ENCODE results near the gene CSRNP2. TPM values are rescaled to one million over a fixed set of nuclear protein-coding genes. Genes with fewer than 3 reads are reported as not detected.

CSRNP2 gene
- total RNA-seq, 6 donors from 2014 or later = 20.3 to 29.6 (median 23.5) TPM

DNA sequence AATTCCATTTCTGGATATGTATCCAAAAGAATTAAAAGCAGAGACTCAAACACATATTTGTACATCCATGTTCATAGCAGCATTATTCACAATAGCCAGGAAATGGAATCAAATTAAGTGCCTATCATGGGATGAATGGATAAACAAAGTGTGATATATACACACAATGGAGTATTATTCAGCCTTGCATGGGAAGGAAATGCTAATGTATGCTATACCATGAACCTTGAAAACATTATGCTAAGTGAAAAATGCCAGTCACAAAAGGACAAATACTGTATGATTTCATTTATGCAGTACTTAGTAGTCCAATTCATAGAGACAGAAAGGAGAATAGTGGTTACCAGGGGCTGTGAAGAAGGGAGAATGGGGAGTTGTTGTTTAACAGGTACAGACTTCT, 32.1 kb upstream of the CSRNP2 start:
- Histone ChIP-seq H3K27ac (no peak overlapping the region), H3K4me3 (no peak overlapping the region), H3K4me1 (peaks cover 0 to 2% (median 0%) of the 10 kb centered on the region in 4 donors), H3K36me3 (peaks cover 3 to 74% (median 22%) of the 10 kb centered on the region in 4 donors), H3K27me3 (no peaks in the 10 kb centered on the region), H3K9me3 (no peaks in the 10 kb centered on the region)
- DNase-seq = no peak
- ATAC-seq (ENCODE audit: low FRiP score in 2 of 2) = no peak
- TF ChIP-seq POLR2A (IDR thresholded peaks at IDR 0.05) (no peak), CTCF (IDR thresholded peaks at IDR 0.05) (no peak), POLR2AphosphoS5 (IDR thresholded peaks at IDR 0.05) (no peak), EP300 (IDR thresholded peaks at IDR 0.05) (no peak)

DNA sequence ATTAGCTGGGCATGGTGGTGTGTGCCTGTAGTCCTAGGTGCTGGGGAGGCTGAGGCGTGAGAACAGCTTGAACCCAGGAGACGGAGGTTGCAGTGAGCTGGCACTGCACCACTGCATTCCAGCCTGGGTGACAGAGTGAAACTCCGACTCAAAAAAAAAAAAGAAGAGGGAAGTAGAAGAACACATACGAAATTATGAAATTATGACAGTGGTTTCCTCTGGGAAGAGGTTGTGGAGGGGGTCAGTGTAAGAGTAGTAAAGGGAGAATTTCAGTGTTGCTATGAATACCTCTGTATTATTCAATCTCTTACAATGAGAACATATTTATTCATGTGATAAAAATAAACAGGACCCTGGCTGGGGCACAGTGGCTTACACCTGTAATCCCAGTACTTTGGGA, 24.7 kb upstream of the CSRNP2 start:
- Histone ChIP-seq H3K4me3 (no peak overlapping the region), H3K27me3 (no peaks in the 10 kb centered on the region), H3K4me1 (no peaks in the 10 kb centered on the region), H3K9me3 (no peaks in the 10 kb centered on the region), H3K27ac (no peak overlapping the region), H3K36me3 (peaks cover 20 to 90% (median 55%) of the 10 kb centered on the region in 4 donors)
- TF ChIP-seq EP300 (IDR thresholded peaks at IDR 0.05) (no peak), CTCF (IDR thresholded peaks at IDR 0.05) (no peak), POLR2A (IDR thresholded peaks at IDR 0.05) (no peak), POLR2AphosphoS5 (IDR thresholded peaks at IDR 0.05) (no peak)
- ATAC-seq (ENCODE audit: low FRiP score in 2 of 2) (no peak), DNase-seq (no peak)
- 74 to 77% methylated on average over 4 of the region's 4 CpGs for WGBS, 2 donors

DNA sequence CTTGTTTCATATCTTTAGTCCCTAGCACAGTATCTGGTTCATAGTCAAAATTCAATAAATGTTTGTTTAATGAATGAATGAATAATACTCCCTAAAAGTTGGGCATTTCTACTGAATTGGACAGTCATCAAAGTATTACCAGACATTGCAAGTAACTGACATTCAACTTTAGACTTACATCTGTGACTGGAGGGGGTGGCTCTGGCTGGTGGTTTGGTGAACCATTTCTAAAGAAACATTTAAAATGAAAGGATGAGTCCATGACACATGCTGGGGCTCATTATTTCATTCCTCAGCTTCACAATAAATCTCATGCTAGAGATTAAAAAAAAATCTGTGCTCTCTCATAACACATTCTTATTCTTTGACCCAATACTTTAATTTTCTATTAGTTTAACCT, 20.6 kb upstream of the CSRNP2 start:
- Histone ChIP-seq H3K9me3 (no peaks in the 10 kb centered on the region), H3K27me3 (no peaks in the 10 kb centered on the region), H3K4me3 (no peak overlapping the region), H3K36me3 (peaks cover 28 to 89% (median 56%) of the 10 kb centered on the region in 4 donors), H3K4me1 (no peaks in the 10 kb centered on the region), H3K27ac (no peak overlapping the region)
- no peak for TF ChIP-seq EP300 (IDR thresholded peaks at IDR 0.05)
- TF ChIP-seq POLR2AphosphoS5 (IDR thresholded peaks at IDR 0.05) = no peak
- TF ChIP-seq CTCF (IDR thresholded peaks at IDR 0.05) = no peak
- TF ChIP-seq POLR2A (IDR thresholded peaks at IDR 0.05) = no peak
- DNase-seq (no peak), ATAC-seq (ENCODE audit: low FRiP score in 2 of 2) (no peak)

DNA sequence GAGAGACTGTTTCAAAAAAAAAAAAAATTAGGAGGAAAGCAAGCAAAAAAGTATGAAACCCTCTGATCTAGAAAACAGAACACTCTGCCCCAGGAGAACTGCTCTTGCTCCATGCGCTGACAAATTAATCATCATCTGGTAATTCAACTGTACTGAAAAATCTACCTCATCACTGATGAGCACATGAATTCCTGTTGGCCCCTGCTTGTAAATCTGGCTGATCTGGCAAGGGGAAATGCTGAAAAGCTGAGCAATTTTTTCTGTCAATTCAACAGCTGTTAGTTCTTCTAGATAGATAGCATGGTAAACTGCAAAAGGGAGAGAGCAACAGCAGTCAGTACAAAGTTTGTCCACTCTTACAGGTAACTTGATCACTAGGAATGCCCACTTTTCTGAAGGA, 15.2 kb upstream of the CSRNP2 start:
- no peaks in the 10 kb centered on the region for H3K4me1 ChIP-seq
- DNase-seq = no peak
- no peak overlapping the region for H3K27ac ChIP-seq
- no peaks in the 10 kb centered on the region for H3K9me3 ChIP-seq
- H3K36me3 ChIP-seq = peaks cover 27 to 98% (median 60%) of the 10 kb centered on the region in 4 donors
- no peak for ATAC-seq (ENCODE audit: low FRiP score in 2 of 2)
- 0 to 100% methylated on average over 1 of the region's 1 CpG for WGBS, 2 donors
- H3K4me3 ChIP-seq = no peak overlapping the region
- no peak for TF ChIP-seq POLR2AphosphoS5 (IDR thresholded peaks at IDR 0.05)
- no peak for TF ChIP-seq POLR2A (IDR thresholded peaks at IDR 0.05)
- TF ChIP-seq CTCF (IDR thresholded peaks at IDR 0.05) = no peak
- no peak for TF ChIP-seq EP300 (IDR thresholded peaks at IDR 0.05)
- H3K27me3 ChIP-seq = no peaks in the 10 kb centered on the region

DNA sequence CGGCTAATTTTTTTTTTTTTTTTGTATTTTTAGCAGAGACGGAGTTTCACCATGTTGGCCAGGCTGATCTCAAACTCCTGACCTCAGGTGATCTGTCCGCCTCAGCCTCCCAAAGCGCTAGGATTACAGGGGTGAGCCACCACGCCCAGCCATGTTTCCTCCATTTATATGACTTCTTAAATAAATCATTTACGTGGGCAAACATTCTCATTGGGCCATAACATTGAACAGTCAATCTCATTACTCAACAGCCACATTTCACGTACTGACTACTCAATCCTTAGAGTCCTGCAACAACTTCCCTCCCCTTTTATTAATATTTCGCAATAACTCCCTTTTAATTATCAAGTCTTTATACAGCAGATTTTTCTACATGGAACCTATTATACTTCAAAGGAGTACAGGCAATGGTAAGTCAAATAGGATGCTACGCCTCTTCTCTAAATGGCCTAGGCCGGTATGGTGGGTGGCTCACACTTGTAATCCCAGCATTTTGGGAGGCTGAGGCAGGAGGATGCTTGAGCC, 7.4 kb upstream of the CSRNP2 start:
- no peaks in the 10 kb centered on the region for H3K27me3 ChIP-seq
- H3K9me3 ChIP-seq = no peaks in the 10 kb centered on the region
- 87 to 92% methylated on average over 10 of the region's 10 CpGs for WGBS, 2 donors
- peaks cover 0 to 2% (median 0%) of the 10 kb centered on the region in 4 donors for H3K4me1 ChIP-seq
- DNase-seq = no peak
- H3K36me3 ChIP-seq = peaks cover 0 to 40% (median 17%) of the 10 kb centered on the region in 4 donors
- TF ChIP-seq EP300 (IDR thresholded peaks at IDR 0.05) (no peak), POLR2A (IDR thresholded peaks at IDR 0.05) (no peak), CTCF (IDR thresholded peaks at IDR 0.05) (no peak), POLR2AphosphoS5 (IDR thresholded peaks at IDR 0.05) (no peak)
- H3K4me3 ChIP-seq = no peak overlapping the region
- ATAC-seq (ENCODE audit: low FRiP score in 2 of 2) = no peak
- no peak overlapping the region for H3K27ac ChIP-seq
